Activated naive CD4-positive, alpha-beta T cell treated with anti-CD3 and anti-CD28 coated beads, Interleukin-2, amount 50 U/mL, for 72 hours (primary cell): ENCODE results near the gene PGGHG. TPM values are rescaled to one million over a fixed set of nuclear protein-coding genes. Genes with fewer than 3 reads are reported as not detected.

Source experiments
- ATAC-seq, 2 donors: fragments of 150-1000 bp; cut with Tn5 transposase; 2 replicates each; pipeline ENCODE4 v1.10.0; 2021; ENCODE audit warnings: mild to moderate bottlenecking in 2 of 2, moderate library complexity in 2 of 2
- DNase-seq, 2 donors: peaks; one replicate each; pipeline ENCODE4 v3.0.0; 2021 to 2022; ENCODE audit warnings: low spot score in 2 of 2
- H3K27ac Mint-ChIP-seq, 2 donors: one replicate each; pipeline ENCODE4 v1.8.0; 2022; ENCODE audit warnings: mild to moderate bottlenecking in 2 of 2, mixed read lengths in 2 of 2
- H3K36me3 Mint-ChIP-seq, 2 donors: one replicate each; pipeline ENCODE4 v1.8.0; 2022; ENCODE audit warnings: mixed read lengths in 2 of 2
- H3K9me3 Mint-ChIP-seq, 2 donors: one replicate each; pipeline ENCODE4 v1.8.0; 2022; ENCODE audit warnings: mixed read lengths in 2 of 2
- total RNA-seq, 2 donors: library from RNA; stranded (reverse); gene quantifications; one replicate each; pipeline ENCODE4 v1.2.3, GENCODE V29; 2022

PGGHG gene
- total RNA-seq = 100 to 1,000 TPM in 1 of 2 donors, 10 to 100 TPM in 1; 97.8 to 695 TPM

GRCh38 chr11:288478-289397, at the start of gene PGGHG:
TSS of gene PGGHG (plus strand) at chr11:289126. CDS start at chr11:289817, 691 bp downstream.
- peak; percentile 67 to 74 for DNase-seq
- Mint-ChIP-seq H3K27ac (peak within 1 kb of the TSS; percentile 95 to 98), H3K36me3 (peaks cover 7 to 24% of the 10 kb centered on the region in 2 donors), H3K9me3 (peaks cover 0 to 3% of the 10 kb centered on the region in 2 donors)
- peak; percentile 43 to 57 for ATAC-seq

- H3K27ac Mint-ChIP-seq = peak overlapping the region in 1 of 2 donors; percentile 99
- DNase-seq (no peak), ATAC-seq (no peak)
- no peaks in the 10 kb centered on the region for H3K9me3 Mint-ChIP-seq
- peaks cover 38 to 40% of the 10 kb centered on the region in 2 donors for H3K36me3 Mint-ChIP-seq
These were observed 48.6 kb upstream of the PGGHG start for GRCh38 chr11:240315-240714.

GRCh38 chr11:241634-242033, 47.3 kb upstream of the PGGHG start:
- DNase-seq (no peak), ATAC-seq (no peak)
- Mint-ChIP-seq H3K27ac (peak overlapping the region; percentile 28 to 63), H3K36me3 (peaks cover 40 to 42% of the 10 kb centered on the region in 2 donors), H3K9me3 (no peaks in the 10 kb centered on the region)

- Mint-ChIP-seq H3K27ac (no peak overlapping the region), H3K9me3 (no peaks in the 10 kb centered on the region), H3K36me3 (peaks cover 32 to 49% of the 10 kb centered on the region in 2 donors)
- DNase-seq (no peak), ATAC-seq (peak in 1 of 2 donors; percentile 67)
These were observed 44.5 kb upstream of the PGGHG start for GRCh38 chr11:244376-244775.

GRCh38 chr11:249062-249461, 39.9 kb upstream of the PGGHG start:
- DNase-seq (no peak), ATAC-seq (peak; percentile 18 to 65)
- Mint-ChIP-seq H3K9me3 (no peaks in the 10 kb centered on the region), H3K36me3 (peaks cover 20 to 34% of the 10 kb centered on the region in 2 donors), H3K27ac (peak overlapping the region; percentile 1 to 63)

GRCh38 chr11:250274-250673, 38.7 kb upstream of the PGGHG start:
- DNase-seq = no peak
- Mint-ChIP-seq H3K36me3 (peaks cover 16 to 29% of the 10 kb centered on the region in 2 donors), H3K9me3 (no peaks in the 10 kb centered on the region), H3K27ac (peak overlapping the region in 1 of 2 donors; percentile 10)
- ATAC-seq = peak in 1 of 2 donors; percentile 23

- H3K36me3 Mint-ChIP-seq = peaks cover 12 to 27% of the 10 kb centered on the region in 2 donors
- ATAC-seq (peak; percentile 83 to 90), DNase-seq (peak in 1 of 2 donors; percentile 82)
- peak overlapping the region; percentile 10 to 75 for H3K27ac Mint-ChIP-seq
- H3K9me3 Mint-ChIP-seq = no peaks in the 10 kb centered on the region
These were observed 38.1 kb upstream of the PGGHG start for GRCh38 chr11:250740-251299.

GRCh38 chr11:251550-251949, 37.4 kb upstream of the PGGHG start:
- Mint-ChIP-seq H3K36me3 (peaks cover 12 to 27% of the 10 kb centered on the region in 2 donors), H3K27ac (no peak overlapping the region), H3K9me3 (no peaks in the 10 kb centered on the region)
- DNase-seq (no peak), ATAC-seq (no peak)

GRCh38 chr11:252666-253065, 36.3 kb upstream of the PGGHG start:
- ATAC-seq = no peak
- Mint-ChIP-seq H3K27ac (peak overlapping the region in 1 of 2 donors; percentile 60), H3K9me3 (no peaks in the 10 kb centered on the region), H3K36me3 (peaks cover 12 to 17% of the 10 kb centered on the region in 2 donors)
- DNase-seq = no peak

- peak overlapping the region in 1 of 2 donors; percentile 60 for H3K27ac Mint-ChIP-seq
- ATAC-seq = no peak
- H3K9me3 Mint-ChIP-seq = no peaks in the 10 kb centered on the region
- DNase-seq = no peak
- peaks cover 12 to 17% of the 10 kb centered on the region in 2 donors for H3K36me3 Mint-ChIP-seq
These were observed 35.6 kb upstream of the PGGHG start for GRCh38 chr11:253160-253885.

GRCh38 chr11:253886-254270, 35.0 kb upstream of the PGGHG start:
- DNase-seq (no peak), ATAC-seq (no peak)
- H3K27ac Mint-ChIP-seq = peak overlapping the region in 1 of 2 donors; percentile 60
- H3K36me3 Mint-ChIP-seq = peaks cover 12 to 16% of the 10 kb centered on the region in 2 donors
- H3K9me3 Mint-ChIP-seq = no peaks in the 10 kb centered on the region

GRCh38 chr11:255176-255575, 33.8 kb upstream of the PGGHG start:
- no peak for ATAC-seq

GRCh38 chr11:255816-256215, 33.1 kb upstream of the PGGHG start:
- no peaks in the 10 kb centered on the region for H3K9me3 Mint-ChIP-seq
- H3K27ac Mint-ChIP-seq = peak overlapping the region in 1 of 2 donors; percentile 44
- DNase-seq (no peak), ATAC-seq (no peak)
- peaks cover 12% of the 10 kb centered on the region in 2 donors for H3K36me3 Mint-ChIP-seq

More at GRCh38 chr11:255176-255575, 33.8 kb upstream of the PGGHG start:
- no peak for DNase-seq
- Mint-ChIP-seq H3K27ac (no peak overlapping the region), H3K36me3 (peaks cover 12% of the 10 kb centered on the region in 2 donors), H3K9me3 (no peaks in the 10 kb centered on the region)

GRCh38 chr11:256952-257737, 31.8 kb upstream of the PGGHG start:
- DNase-seq = no peak
- no peaks in the 10 kb centered on the region for H3K9me3 Mint-ChIP-seq
- peaks cover 5% of the 10 kb centered on the region in 2 donors for H3K36me3 Mint-ChIP-seq
- H3K27ac Mint-ChIP-seq = peak overlapping the region in 1 of 2 donors; percentile 78
- ATAC-seq = no peak

- Mint-ChIP-seq H3K9me3 (no peaks in the 10 kb centered on the region), H3K36me3 (no peaks in the 10 kb centered on the region), H3K27ac (peak overlapping the region; percentile 6 to 29)
- no peak for DNase-seq
- ATAC-seq = no peak
These were observed 31.0 kb upstream of the PGGHG start for GRCh38 chr11:257766-258493.
